Mesenteric fat pad (tissue), 1 donor: ENCODE data around the gene SLC26A11. TPM values are rescaled to one million over a fixed set of nuclear protein-coding genes. Genes with fewer than 3 reads are reported as not detected.
"Not testable (repeated sequence)": the region's sequence is repeated elsewhere in the genome, so short reads cannot be mapped to it uniquely, and the experiment has no call there.

Experiments
- DNase-seq: peaks from one replicate; pipeline ENCODE4 v3.0.0-alpha.2; 2020; ENCODE audit warnings: low spot score
- total RNA-seq: library from RNA; stranded (reverse); fragmentation: NEBNext Ultra II Directional; extraction: Animal tissue kit (Norgen Biotek cat#: 25700); gene quantifications from one replicate; pipeline ENCODE4 v1.2.1, GENCODE V29; 2021
- donor health status: DM: yes; HTN: yes; CAD: no.

SLC26A11 gene
- total RNA-seq, 1 donor from 2014 or later = 13.2 TPM

GRCh38 chr17:80281516-80281915, 61.3 kb downstream of the SLC26A11 start:
- DNase-seq = no peak

GRCh38 chr17:80283116-80283852, 63.1 kb downstream of the SLC26A11 start:
- no peak for DNase-seq

- DNase-seq = no peak
Measured at GRCh38 chr17:80284631-80285030, 64.4 kb downstream of the SLC26A11 start.

- no peak for DNase-seq
Measured at GRCh38 chr17:80285237-80285920, 65.2 kb downstream of the SLC26A11 start.

- DNase-seq = no peak
Measured at GRCh38 chr17:80286638-80286960, 66.4 kb downstream of the SLC26A11 start.

- DNase-seq = no peak
Measured at GRCh38 chr17:80287038-80287437, 66.8 kb downstream of the SLC26A11 start.

- no peak for DNase-seq
Measured at GRCh38 chr17:80287806-80288567, 67.8 kb downstream of the SLC26A11 start.

- no peak for DNase-seq
Measured at GRCh38 chr17:80289616-80290015, 69.4 kb downstream of the SLC26A11 start.

GRCh38 chr17:80290156-80290555, 69.9 kb downstream of the SLC26A11 start:
- DNase-seq = no peak

- no peak for DNase-seq
Measured at GRCh38 chr17:80291260-80291659, 71.0 kb downstream of the SLC26A11 start.

- no peak for DNase-seq
Measured at GRCh38 chr17:80291691-80292487, 71.7 kb downstream of the SLC26A11 start.

GRCh38 chr17:80292521-80292971, 72.3 kb downstream of the SLC26A11 start:
- DNase-seq = no peak

GRCh38 chr17:80294210-80294609, 74.0 kb downstream of the SLC26A11 start:
- DNase-seq = no peak

- no peak for DNase-seq
Measured at GRCh38 chr17:80294653-80295052, 74.4 kb downstream of the SLC26A11 start.

- no peak for DNase-seq
Measured at GRCh38 chr17:80295146-80295545, 74.9 kb downstream of the SLC26A11 start.

GRCh38 chr17:80295559-80295958, 75.3 kb downstream of the SLC26A11 start:
- no peak for DNase-seq

- DNase-seq = no peak
Measured at GRCh38 chr17:80296221-80296620, 76.0 kb downstream of the SLC26A11 start.

GRCh38 chr17:80297996-80298560, 77.9 kb downstream of the SLC26A11 start:
- DNase-seq = no peak

GRCh38 chr17:80299350-80300100, 79.3 kb downstream of the SLC26A11 start:
- DNase-seq = not testable (repeated sequence)

- DNase-seq = not testable (repeated sequence)
Measured at GRCh38 chr17:80300756-80301155, 80.5 kb downstream of the SLC26A11 start.
